ENCODE results near the gene CHCHD10.

- TF ChIP-seq GATA2 (IDR thresholded peaks at IDR 0.05; ENCODE audit: low read depth, low read length) (no peak), GATA3 (IDR thresholded peaks at IDR 0.05; ENCODE audit: low read depth, low read length) (no peak)
Observed at GRCh38 chr22:23780146-23780748, 12.5 kb upstream of the CHCHD10 start.

Measured in SH-SY5Y (cell line).